IPS-18a (cell line): Measurements from ENCODE around the gene PRKAR1B.

ENCODE experiments used
- H3K27ac ChIP-seq: one replicate; pipeline ENCODE4 v1.5.1; 2013; ENCODE audit warnings: low read length
- H3K27me3 ChIP-seq: one replicate; pipeline ENCODE4 v1.6.1; 2013; ENCODE audit warnings: mild to moderate bottlenecking, low read length; ENCODE audit not compliant: control insufficient read depth, insufficient read depth
- H3K36me3 ChIP-seq: one replicate; pipeline ENCODE4 v1.6.1; 2013; ENCODE audit warnings: low read depth, low read length; ENCODE audit not compliant: control insufficient read depth
- H3K4me1 ChIP-seq: one replicate; pipeline ENCODE4 v1.6.1; 2013; ENCODE audit warnings: low read depth, low read length; ENCODE audit not compliant: control insufficient read depth
- H3K4me3 ChIP-seq: one replicate; pipeline ENCODE4 v1.5.1; 2013; ENCODE audit warnings: low read length
- H3K9ac ChIP-seq: one replicate; pipeline ENCODE4 v1.6.1; 2013; ENCODE audit warnings: mild to moderate bottlenecking, low read length, moderate library complexity
- H3K9me3 ChIP-seq: one replicate; pipeline ENCODE4 v1.6.1; 2013; ENCODE audit warnings: low read depth, low read length; ENCODE audit not compliant: control insufficient read depth

Gene PRKAR1B

DNA sequence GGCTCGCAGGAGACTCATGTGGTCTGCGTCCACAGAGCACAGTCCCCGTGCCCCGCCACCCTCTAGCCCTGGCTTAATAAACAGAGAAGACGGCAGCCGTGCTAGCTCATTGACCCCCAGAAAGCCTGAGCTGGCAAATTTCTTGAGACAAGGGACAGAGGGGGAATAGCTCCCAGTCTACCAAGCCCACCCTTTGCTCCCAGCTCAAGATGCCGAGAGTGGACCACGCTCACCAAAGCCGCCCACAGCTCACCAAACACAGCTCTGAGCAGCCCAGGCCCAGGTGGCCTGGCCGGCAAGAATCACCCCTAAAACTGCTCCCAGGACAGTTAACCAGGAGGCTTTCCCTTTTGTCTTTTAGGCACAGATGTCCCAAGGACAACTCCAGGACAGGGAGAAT is 212.8 kb downstream of the PRKAR1B start:
- peaks cover 6% of the 10 kb centered on the region for H3K36me3 ChIP-seq
- no peak overlapping the region for H3K4me3 ChIP-seq
- H3K27ac ChIP-seq: no peak overlapping the region
- no peak overlapping the region for H3K9ac ChIP-seq
- H3K4me1 ChIP-seq: peaks cover 20% of the 10 kb centered on the region
- H3K27me3 ChIP-seq: peaks cover 14% of the 10 kb centered on the region
- no peaks in the 10 kb centered on the region for H3K9me3 ChIP-seq

DNA sequence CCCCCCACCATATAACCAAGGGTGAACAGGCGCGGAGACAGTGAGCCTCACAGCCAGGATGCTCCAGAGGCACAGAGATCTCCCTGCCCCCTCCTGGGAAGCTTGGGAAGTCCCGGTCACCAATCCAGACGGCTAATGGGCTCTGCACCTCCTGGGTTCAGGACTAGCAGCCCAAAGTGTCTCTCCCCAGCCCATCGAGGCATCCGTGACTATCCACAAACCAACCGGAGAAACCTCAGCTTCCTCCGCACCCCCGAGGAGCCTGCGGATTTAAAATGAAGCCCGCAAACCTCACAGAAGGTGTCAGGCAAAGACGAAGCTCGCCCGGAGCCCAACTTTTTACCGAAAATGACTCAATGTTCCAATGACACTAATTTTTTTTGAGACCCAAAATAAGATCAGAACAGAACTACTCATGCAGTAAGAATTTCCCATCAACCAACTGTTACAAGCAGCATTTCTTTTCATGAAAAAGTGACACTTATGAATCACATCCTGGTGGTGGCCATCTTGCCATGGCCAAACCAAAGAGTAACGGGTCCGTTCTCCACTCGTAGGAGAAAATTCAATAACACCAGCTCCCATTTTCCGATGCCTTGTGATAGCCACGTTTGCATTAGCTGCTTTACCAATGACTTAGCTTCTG is 213.4 kb downstream of the PRKAR1B start:
- H3K27me3 ChIP-seq: peaks cover 13% of the 10 kb centered on the region
- no peaks in the 10 kb centered on the region for H3K9me3 ChIP-seq
- H3K4me3 ChIP-seq: no peak overlapping the region
- H3K9ac ChIP-seq: no peak overlapping the region
- H3K36me3 ChIP-seq: peaks cover 12% of the 10 kb centered on the region
- peaks cover 20% of the 10 kb centered on the region for H3K4me1 ChIP-seq
- no peak overlapping the region for H3K27ac ChIP-seq

GRCh38 chr7:512541-513311 is 214.4 kb downstream of the PRKAR1B start:
- peaks cover 6% of the 10 kb centered on the region for H3K27me3 ChIP-seq
- peaks cover 20% of the 10 kb centered on the region for H3K4me1 ChIP-seq
- no peaks in the 10 kb centered on the region for H3K9me3 ChIP-seq
- peaks cover 12% of the 10 kb centered on the region for H3K36me3 ChIP-seq
- H3K4me3 ChIP-seq: no peak overlapping the region
- no peak overlapping the region for H3K27ac ChIP-seq
- H3K9ac ChIP-seq: no peak overlapping the region

DNA sequence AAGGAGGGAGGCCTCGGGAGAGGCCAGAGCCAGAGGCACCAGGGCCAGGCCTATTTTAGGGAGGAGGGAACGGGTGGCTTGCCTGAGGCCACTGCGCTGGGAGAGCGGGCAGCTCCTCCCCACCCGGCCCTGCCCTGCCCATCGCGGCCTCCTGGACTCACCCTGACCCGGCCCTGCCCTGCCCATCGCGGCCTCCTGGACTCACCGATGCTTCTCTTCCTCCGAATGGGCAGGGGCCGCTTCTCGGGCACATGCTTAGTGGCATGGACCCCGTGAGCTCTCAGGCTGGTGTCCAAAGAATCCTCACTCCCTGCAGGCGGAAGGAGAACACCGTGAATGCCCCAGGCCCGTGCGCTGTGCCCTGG is 215.0 kb downstream of the PRKAR1B start:
- Histone ChIP-seq H3K27ac (no peak overlapping the region), H3K9ac (no peak overlapping the region), H3K27me3 (peaks cover 3% of the 10 kb centered on the region), H3K9me3 (no peaks in the 10 kb centered on the region), H3K4me1 (peaks cover 20% of the 10 kb centered on the region), H3K4me3 (no peak overlapping the region), H3K36me3 (peaks cover 12% of the 10 kb centered on the region)

GRCh38 chr7:511476-512145 is 215.5 kb downstream of the PRKAR1B start:
- Histone ChIP-seq H3K4me3 (no peak overlapping the region), H3K27me3 (peaks cover 3% of the 10 kb centered on the region), H3K4me1 (peaks cover 20% of the 10 kb centered on the region), H3K27ac (no peak overlapping the region), H3K9ac (no peak overlapping the region), H3K9me3 (no peaks in the 10 kb centered on the region), H3K36me3 (peaks cover 14% of the 10 kb centered on the region)

- Histone ChIP-seq H3K4me3 (no peak overlapping the region), H3K27ac (no peak overlapping the region), H3K36me3 (peaks cover 17% of the 10 kb centered on the region), H3K9me3 (no peaks in the 10 kb centered on the region), H3K27me3 (no peaks in the 10 kb centered on the region), H3K9ac (no peak overlapping the region), H3K4me1 (peaks cover 20% of the 10 kb centered on the region)
These were observed 216.2 kb downstream of the PRKAR1B start for GRCh38 chr7:510782-511281.

GRCh38 chr7:510131-510481 is 217.0 kb downstream of the PRKAR1B start:
- no peaks in the 10 kb centered on the region for H3K27me3 ChIP-seq
- H3K4me1 ChIP-seq: peaks cover 16% of the 10 kb centered on the region
- H3K27ac ChIP-seq: no peak overlapping the region
- peaks cover 17% of the 10 kb centered on the region for H3K36me3 ChIP-seq
- H3K9ac ChIP-seq: no peak overlapping the region
- H3K9me3 ChIP-seq: no peaks in the 10 kb centered on the region
- H3K4me3 ChIP-seq: no peak overlapping the region

DNA sequence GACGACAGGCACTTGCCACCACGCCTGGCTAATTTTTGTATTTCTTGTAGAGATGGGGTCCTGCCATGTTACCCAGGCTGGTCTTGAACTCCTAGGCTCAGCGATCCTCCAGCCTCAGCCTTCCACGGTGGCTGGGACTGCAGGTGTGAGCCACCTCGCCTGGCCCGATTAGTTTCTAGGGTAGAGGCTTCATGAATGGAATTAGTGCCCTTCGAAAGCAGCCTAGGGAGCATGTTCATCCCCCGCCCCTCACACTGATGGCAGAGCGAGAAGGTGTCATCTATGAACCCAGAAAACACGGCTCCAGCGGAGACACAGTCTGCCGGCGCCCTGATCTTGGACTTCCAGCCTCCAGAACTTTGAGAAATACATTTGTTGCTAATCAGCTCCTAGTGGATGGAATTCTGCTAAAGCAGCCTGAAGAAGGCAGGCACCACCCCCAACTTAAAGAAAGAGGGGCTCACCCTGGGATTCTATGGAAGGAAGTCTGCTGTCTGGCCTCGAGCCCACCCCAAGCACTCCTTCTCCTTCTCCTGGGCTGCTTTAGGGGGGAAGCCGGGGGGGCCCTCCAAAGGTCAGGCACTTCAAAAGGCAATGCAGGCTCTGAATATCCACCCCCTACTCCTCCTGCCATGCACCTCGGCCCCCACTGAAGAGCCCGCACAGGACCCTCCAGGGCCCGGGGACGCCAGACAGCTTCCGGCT is 217.5 kb downstream of the PRKAR1B start:
- no peaks in the 10 kb centered on the region for H3K27me3 ChIP-seq
- no peaks in the 10 kb centered on the region for H3K9me3 ChIP-seq
- peaks cover 17% of the 10 kb centered on the region for H3K36me3 ChIP-seq
- no peak overlapping the region for H3K9ac ChIP-seq
- H3K27ac ChIP-seq: no peak overlapping the region
- no peak overlapping the region for H3K4me3 ChIP-seq
- H3K4me1 ChIP-seq: peaks cover 11% of the 10 kb centered on the region

DNA sequence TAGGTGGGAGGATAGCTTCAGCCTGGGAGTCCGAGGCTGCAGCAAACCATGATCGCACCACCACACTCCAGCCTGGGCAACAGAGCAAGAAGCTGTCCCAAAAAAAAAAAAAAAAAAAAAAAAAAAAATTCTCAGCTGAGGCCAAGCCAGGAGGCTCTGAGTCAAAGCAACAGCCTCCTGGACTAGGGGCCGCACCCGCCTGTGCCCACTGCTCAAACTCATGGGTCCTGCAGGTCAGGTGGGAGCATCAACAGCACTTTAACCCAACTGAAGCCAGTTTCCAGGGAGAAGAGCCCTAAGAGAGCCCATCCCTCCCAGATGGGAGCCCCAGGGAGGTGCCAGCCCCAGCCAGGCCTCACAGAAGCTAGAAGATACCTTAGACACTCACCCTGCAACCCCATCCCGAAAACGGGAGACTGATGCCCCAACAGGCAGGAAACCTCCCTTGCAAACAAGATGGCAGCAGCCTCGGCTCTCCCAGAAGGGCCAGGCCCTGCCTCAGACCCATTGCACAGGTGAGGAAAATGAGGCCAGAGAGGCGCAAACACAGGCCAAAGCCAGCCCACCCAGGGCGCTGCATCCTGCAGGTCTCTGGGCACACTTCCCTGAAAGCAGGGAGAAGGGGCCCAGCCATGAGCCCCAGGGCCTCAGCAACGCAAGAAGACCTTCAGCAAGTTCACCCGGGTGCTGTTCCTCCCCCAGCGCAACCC is 218.5 kb downstream of the PRKAR1B start:
- peaks cover 17% of the 10 kb centered on the region for H3K36me3 ChIP-seq
- H3K9ac ChIP-seq: no peak overlapping the region
- H3K4me1 ChIP-seq: peaks cover 2% of the 10 kb centered on the region
- no peaks in the 10 kb centered on the region for H3K9me3 ChIP-seq
- no peak overlapping the region for H3K27ac ChIP-seq
- no peaks in the 10 kb centered on the region for H3K27me3 ChIP-seq
- H3K4me3 ChIP-seq: no peak overlapping the region

DNA sequence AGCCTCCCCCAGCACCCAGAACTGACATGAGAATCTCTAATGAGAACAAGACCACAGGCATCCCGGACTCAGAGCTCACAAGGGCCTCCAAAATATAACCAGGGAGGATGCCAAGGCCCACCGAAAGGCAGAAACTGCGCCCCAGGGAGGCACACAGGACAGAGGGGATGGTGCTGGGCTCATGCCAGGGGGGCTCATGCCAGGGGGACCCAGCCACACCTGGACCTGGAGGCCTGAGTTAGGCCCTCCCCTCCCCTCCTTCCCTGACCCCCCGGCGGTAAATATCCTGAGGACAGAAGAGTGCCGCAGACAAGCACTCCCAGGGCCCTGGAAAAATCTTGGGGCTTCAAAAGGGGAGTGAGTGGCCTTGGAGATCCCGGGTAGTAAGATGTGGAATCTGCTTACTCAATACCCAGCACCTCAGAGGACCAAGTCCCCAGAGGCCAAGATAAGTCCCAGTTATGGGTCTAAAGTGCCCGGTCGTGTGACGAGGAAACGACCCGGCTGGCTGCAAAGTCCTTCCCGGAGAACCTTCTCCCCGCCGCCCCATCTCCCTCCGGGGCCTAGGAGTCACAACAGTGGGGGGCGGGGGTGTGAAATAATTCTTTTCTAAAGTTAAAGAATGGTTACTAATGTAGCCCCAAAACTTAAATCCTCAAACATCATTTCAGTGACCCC is 219.3 kb downstream of the PRKAR1B start:
- no peaks in the 10 kb centered on the region for H3K27me3 ChIP-seq
- no peaks in the 10 kb centered on the region for H3K9me3 ChIP-seq
- peaks cover 17% of the 10 kb centered on the region for H3K36me3 ChIP-seq
- H3K4me1 ChIP-seq: no peaks in the 10 kb centered on the region
- no peak overlapping the region for H3K9ac ChIP-seq
- no peak overlapping the region for H3K27ac ChIP-seq
- no peak overlapping the region for H3K4me3 ChIP-seq
